A673 (cell line): ENCODE results near the gene BRI3BP. TPM values are rescaled to one million over a fixed set of nuclear protein-coding genes. Genes with fewer than 3 reads are reported as not detected.

Experiments used
- BruUV-seq: library from RNA; stranded (reverse); fragments of 400-500 nt; replicated peaks from 2 replicates; lab custom pipeline; 2021; lab: Mats Ljungman, UMichigan
- CTCF ChIA-PET: fragments of 300-600 bp; sonication (Branson Sonifier 250); formaldehyde crosslinking; loops from one replicate; lab custom pipeline; 2022; ENCODE audit warnings: antibody characterized with exemption; lab: Charles Lee
- POLR2A ChIA-PET: fragments of 300-600 bp; sonication (Branson Sonifier 250); formaldehyde crosslinking; loops from one replicate; lab custom pipeline; 2022; ENCODE audit warnings: antibody characterized with exemption; ENCODE audit not compliant: low non-redundant PET; lab: Charles Lee
- DNase-seq: peaks from one replicate; pipeline ENCODE4 v3.0.0-alpha.2; 2015; ENCODE audit warnings: low spot score
- H3K27ac ChIP-seq: fragments of 200-600 bp; sonication (generic); 2 replicates; pipeline ENCODE4 v1.5.1; 2016; ENCODE audit warnings: mixed run types, low read depth, mild to moderate bottlenecking, mixed read lengths, antibody characterized with exemption, low read length; ENCODE audit not compliant: poor library complexity, severe bottlenecking
- H3K27me3 ChIP-seq: fragments of 200-600 bp; sonication (generic); replicated peaks from 2 replicates; pipeline ENCODE4 v1.6.1; 2017; ENCODE audit warnings: mixed run types, low read depth, mild to moderate bottlenecking, mixed read lengths, antibody characterized with exemption, low read length; ENCODE audit not compliant: insufficient read depth, poor library complexity
- H3K36me3 ChIP-seq: fragments of 200-600 bp; sonication (generic); 2 replicates; pipeline ENCODE4 v1.6.1; 2016; ENCODE audit warnings: mixed run types, mild to moderate bottlenecking, mixed read lengths, antibody characterized with exemption, low read length; ENCODE audit not compliant: insufficient read depth, poor library complexity, severe bottlenecking
- H3K4me1 ChIP-seq: fragments of 200-600 bp; sonication (generic); 2 replicates; pipeline ENCODE4 v1.6.1; 2017; ENCODE audit warnings: mixed run types, mild to moderate bottlenecking, mixed read lengths, antibody characterized with exemption, low read length; ENCODE audit not compliant: insufficient read depth, poor library complexity, severe bottlenecking
- H3K4me3 ChIP-seq: fragments of 200-600 bp; sonication (generic); 2 replicates; pipeline ENCODE4 v1.5.1; 2016; ENCODE audit warnings: low read depth, mixed run types, mild to moderate bottlenecking, mixed read lengths, low read length; ENCODE audit not compliant: poor library complexity, severe bottlenecking
- H3K9me3 ChIP-seq: fragments of 200-600 bp; sonication (generic); 2 replicates; pipeline ENCODE4 v1.6.1; 2016; ENCODE audit warnings: mixed run types, low read depth, mild to moderate bottlenecking, mixed read lengths, antibody characterized with exemption, low read length; ENCODE audit not compliant: poor library complexity, severe bottlenecking
- CTCF ChIP-seq: fragments of 300-800, 200-600 bp; sonication (generic); conservative IDR thresholded peaks from 2 replicates; pipeline ENCODE4 v1.5.1; 2017; ENCODE audit warnings: low read depth, mild to moderate bottlenecking, antibody characterized with exemption, low read length, moderate library complexity, mixed read lengths
- EZH2 ChIP-seq: fragments of 200-600 bp; sonication (generic); IDR thresholded peaks from 2 replicates; pipeline ENCODE4 v1.6.1; 2017; ENCODE audit warnings: borderline replicate concordance, low read depth, mild to moderate bottlenecking, mixed read lengths, antibody characterized with exemption, low read length; ENCODE audit not compliant: poor library complexity, severe bottlenecking
- intact Hi-C: fragments of 100-400 bp; cut with micrococcal nuclease; formaldehyde crosslinking; loops from one replicate; pipeline ENCODE4 v1.10.0; 2022; ENCODE audit not compliant: unreplicated experiment
- total RNA-seq: library from RNA; stranded (reverse); gene quantifications from 2 replicates; pipeline ENCODE4 v1.2.3, GENCODE V29; 2021

The BRI3BP gene
- total RNA-seq, 1 experiment from 2014 or later: 26.0 TPM

- no peak for TF ChIP-seq EZH2
- 0 out of 2 replicates have a peak, but pooled peaks have one; percentile 25 for TF ChIP-seq CTCF
- Histone ChIP-seq H3K27ac (peak within 1 kb of the TSS; percentile 64), H3K9me3 (no peaks in the 10 kb centered on the region), H3K36me3 (no peaks in the 10 kb centered on the region), H3K4me3 (peak within 1 kb of the TSS; percentile 76), H3K27me3 (no peaks in the 10 kb centered on the region), H3K4me1 (no peaks in the 10 kb centered on the region)
- BruUV-seq: TSS peak; percentile 48
- intact Hi-C loops: no loop called here
- ChIA-PET CTCF (no interaction called here), POLR2A (no interaction called here)
- DNase-seq: peak; percentile 79
Observed at GRCh38 chr12:125065021-125065918, 71.8 kb downstream of the BRI3BP start, which contains the start of gene AACS. TSS of gene AACS (plus strand) at chr12:125065435. CDS start at chr12:125065585, 150 bp downstream.

GRCh38 chr12:125065919-125066570 lies 72.6 kb downstream of the BRI3BP start:
- no peak for DNase-seq
- H3K4me1 ChIP-seq: no peaks in the 10 kb centered on the region
- ChIA-PET POLR2A (no interaction called here), CTCF (no interaction called here)
- no peaks in the 10 kb centered on the region for H3K27me3 ChIP-seq
- H3K27ac ChIP-seq: peak overlapping the region; percentile 64
- TF ChIP-seq EZH2 (no peak), CTCF (no peak)
- intact Hi-C loops: no loop called here
- no TSS peak for BruUV-seq
- no peaks in the 10 kb centered on the region for H3K9me3 ChIP-seq
- no peaks in the 10 kb centered on the region for H3K36me3 ChIP-seq
- H3K4me3 ChIP-seq: peak overlapping the region; percentile 76

GRCh38 chr12:125068391-125068790 lies 74.9 kb downstream of the BRI3BP start:
- Histone ChIP-seq H3K36me3 (no peaks in the 10 kb centered on the region), H3K4me3 (no peak overlapping the region), H3K27me3 (no peaks in the 10 kb centered on the region), H3K9me3 (no peaks in the 10 kb centered on the region), H3K4me1 (no peaks in the 10 kb centered on the region), H3K27ac (no peak overlapping the region)
- CTCF ChIA-PET: no interaction called here
- TF ChIP-seq CTCF (no peak), EZH2 (no peak)
- BruUV-seq: no TSS peak
- DNase-seq: no peak
- POLR2A ChIA-PET: no interaction called here
- intact Hi-C loops: no loop called here
